Measurements from ENCODE around the gene SPATA32.

SPATA32 gene

GRCh38 chr17:45228763-45229539 lies 32.9 kb downstream of the SPATA32 start:
- peak; percentile 90 for DNase-seq (ENCODE audit: low read depth)

- DNase-seq (ENCODE audit: low read depth) = peak; percentile 37
Observed at GRCh38 chr17:45227926-45228762, 33.8 kb downstream of the SPATA32 start.

DNA sequence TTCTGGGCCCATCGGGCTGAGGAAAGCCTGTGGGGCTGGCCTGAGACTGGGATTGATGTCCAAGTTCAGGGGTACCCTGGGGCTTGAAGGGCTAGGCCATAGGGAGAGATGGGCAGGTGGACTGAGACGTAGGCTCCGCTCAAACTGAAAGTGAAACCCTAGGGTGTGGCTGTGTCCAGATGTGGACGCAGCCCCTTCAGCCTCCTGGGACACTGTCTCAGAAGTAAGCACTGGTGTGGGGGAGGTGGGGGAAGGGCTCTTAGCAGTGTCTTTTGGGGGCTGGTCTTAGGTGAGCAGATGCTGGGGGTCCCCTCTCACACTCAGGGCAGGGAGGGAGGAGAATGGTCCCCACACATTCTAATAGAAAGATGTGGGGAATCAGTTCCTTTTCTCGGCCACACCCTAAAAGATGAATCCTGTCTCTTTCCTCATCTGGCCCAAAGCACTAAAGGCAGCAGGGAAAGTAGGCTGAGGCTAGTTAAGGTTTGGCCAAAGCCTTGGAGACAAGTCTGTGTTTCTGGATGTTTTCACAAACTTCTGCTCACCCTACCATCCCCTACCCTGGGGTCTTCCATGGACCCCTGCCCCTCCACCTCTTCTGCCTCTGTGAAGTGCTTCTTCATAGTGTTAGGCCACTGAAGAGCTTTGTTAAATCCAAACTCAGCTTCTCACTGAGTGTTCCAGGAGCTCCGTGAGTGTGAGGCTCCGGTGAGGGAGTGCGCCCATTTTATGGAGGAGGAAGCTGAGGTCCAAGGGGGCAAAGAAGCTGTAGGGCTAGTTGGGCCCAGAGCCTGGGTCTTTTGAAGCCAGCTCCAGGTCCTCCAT lies 34.6 kb downstream of the SPATA32 start:
- no peak for DNase-seq (ENCODE audit: low read depth)

- DNase-seq (ENCODE audit: low read depth) = no peak
Observed at GRCh38 chr17:45226576-45226975, 35.3 kb downstream of the SPATA32 start.

DNA sequence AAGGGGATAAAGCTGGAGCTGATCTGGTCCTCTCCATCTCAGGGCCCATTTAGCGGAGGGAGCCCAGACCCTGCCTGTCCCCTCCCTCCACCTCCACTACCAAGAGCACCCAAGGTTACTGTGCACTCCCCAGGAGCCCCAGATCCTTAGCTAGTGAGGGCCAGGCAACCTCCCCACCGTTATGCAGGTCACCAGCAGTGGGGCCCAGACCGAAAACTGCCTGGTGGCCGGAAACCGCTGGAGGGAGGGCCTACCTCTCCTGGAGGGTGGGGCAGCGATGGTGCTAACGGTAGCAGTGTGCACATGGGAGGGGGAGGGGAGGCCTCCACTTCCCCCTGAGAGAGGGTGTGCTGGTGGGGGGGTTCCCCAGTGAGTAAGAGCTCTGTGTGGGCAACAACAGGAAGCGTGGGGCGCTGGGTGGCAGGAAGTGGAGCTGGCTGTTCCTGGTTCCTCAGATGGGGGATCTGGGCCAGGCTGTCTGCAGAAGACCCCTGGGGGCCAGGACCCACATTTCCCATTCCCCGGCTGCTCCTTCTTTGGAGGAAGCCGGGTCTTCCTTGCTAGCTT lies 35.8 kb downstream of the SPATA32 start:
- peak; percentile 93 for DNase-seq (ENCODE audit: low read depth)

DNA sequence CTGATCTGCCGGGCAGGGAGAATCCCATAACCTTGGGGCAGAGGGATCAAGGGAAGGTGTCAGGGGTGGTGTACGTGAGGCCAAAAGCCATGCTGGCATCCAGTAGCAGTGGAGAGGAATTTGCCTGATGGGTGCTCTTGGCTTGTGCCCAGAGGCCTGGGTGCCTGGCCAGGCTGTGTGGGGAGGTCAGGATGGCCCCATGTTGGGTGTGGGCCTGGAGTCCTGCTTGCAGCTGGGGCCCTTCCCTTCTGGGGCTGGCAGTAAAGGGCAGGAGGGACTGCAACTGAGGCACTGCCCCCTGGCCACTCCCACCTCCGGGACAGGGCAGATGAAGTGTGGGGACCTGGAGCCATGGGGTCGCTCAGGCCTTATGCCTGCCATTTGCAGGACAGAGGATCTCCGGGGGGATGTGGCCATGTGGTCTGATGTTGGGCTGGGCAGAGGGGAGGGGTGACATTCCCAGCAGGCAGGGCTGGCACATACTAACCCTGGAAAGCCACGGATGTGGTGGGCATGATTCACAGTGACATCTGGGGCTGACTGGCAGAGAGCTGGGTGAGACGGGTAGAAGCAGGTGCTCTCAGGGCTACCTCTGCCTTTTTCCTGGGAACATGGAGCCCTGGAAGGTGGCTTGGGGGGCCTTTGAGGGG lies 36.7 kb downstream of the SPATA32 start:
- no peak for DNase-seq (ENCODE audit: low read depth)

DNA sequence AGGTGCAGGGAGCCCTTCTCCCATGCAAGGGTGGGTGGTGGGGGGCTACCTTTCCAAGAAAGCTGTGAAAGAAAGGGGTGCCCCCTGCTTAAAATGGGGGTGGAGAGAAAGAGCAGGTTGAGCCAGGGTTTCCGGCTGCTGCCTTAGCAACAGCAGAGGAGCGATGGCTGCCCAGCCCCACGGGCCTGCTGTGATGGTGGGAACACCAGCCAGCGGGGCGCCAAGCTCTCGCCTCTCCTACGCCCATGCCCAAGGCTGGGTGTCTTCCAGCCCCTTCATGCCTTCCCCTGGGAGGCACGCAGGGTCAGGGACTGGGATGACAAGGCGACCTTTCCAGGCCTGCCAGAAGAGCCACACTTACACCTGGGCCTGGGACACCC lies 37.2 kb downstream of the SPATA32 start:
- DNase-seq (ENCODE audit: low read depth) = no peak

GRCh38 chr17:45223539-45224528 lies 38.1 kb downstream of the SPATA32 start:
- DNase-seq (ENCODE audit: low read depth) = peak; percentile 56

- DNase-seq (ENCODE audit: low read depth) = no peak
Observed at GRCh38 chr17:45222996-45223538, 38.8 kb downstream of the SPATA32 start.

GRCh38 chr17:45222289-45222995 lies 39.5 kb downstream of the SPATA32 start:
- peak; percentile 63 for DNase-seq (ENCODE audit: low read depth)

DNA sequence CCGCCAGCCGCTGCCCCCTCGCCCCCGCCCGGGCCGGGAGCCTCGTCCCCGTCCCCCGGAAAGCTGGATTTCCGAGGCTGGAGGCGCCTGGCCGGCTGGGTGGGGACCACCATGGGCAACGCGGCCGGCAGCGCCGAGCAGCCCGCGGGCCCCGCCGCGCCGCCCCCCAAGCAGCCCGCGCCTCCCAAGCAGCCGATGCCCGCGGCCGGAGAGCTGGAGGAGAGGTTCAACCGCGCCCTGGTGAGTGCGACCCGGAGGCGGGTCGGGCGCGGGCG lies 39.9 kb downstream of the SPATA32 start:
- DNase-seq (ENCODE audit: low read depth) = no peak

DNA sequence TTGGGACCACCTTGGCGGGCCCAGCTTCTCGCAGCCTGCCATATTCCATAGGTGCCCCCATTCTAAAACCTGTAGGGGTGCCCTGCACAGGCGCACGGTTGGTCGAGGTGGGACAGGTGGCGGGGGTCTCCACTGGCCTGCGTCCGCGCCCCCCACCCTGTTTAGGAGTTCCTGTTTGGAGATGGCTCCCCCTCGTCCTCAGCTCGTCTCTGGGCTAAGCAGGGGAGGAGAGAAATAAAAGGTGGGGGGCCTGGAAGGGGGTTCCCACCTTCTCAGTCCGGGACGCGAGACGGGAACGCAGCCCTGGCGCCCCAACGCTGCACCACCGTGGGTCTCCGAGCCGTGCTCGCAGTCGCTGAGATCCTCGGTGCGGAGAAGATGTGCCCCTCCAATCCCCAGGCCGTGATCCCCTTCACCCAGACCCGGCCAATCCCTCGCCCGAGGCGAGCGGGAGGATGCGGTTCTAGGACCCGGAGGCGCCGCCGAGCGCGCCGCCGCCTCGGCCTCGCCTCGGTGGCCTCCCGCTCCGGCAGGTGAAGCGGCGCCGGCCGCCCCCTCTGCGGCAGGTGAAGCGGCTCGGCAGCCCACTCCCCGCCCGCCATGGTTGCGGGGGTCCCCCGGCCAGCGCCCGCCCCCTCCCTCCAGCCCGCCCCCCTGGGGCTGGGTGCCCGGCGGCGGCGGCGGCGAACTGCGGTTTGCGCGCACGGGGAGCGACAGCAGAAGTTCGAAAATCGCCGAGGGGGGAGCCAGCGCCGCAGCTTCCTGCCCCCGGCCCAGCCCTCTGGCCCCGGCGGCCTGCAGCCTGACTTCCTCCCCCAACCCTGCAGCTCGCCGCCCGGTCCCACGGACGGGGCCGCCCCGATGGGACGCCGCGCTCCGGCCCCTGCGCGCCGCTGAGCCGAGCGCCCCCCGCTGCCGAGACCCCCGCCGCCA lies 40.5 kb downstream of the SPATA32 start, which contains the start of gene FMNL1:
Gene FMNL1, plus strand, starts transcription at position 805 of the 933 bp plus-strand sequence. CDS start 240 bp downstream, outside the sequence.
- DNase-seq (ENCODE audit: low read depth) = peak; percentile 52

GRCh38 chr17:45220079-45220478 lies 41.8 kb downstream of the SPATA32 start:
- no peak for DNase-seq (ENCODE audit: low read depth)

- DNase-seq (ENCODE audit: low read depth) = peak; percentile 78
Observed at GRCh38 chr17:45218895-45219661, 42.8 kb downstream of the SPATA32 start.
